Muscle of leg (tissue), 11 donors: ENCODE results near the gene CTXN3. TPM values are rescaled to one million over a fixed set of nuclear protein-coding genes. Genes with fewer than 3 reads are reported as not detected.

Experiments
- DNase-seq: peaks from one replicate; pipeline ENCODE4 v3.0.0; 2013
- H3K27ac ChIP-seq: one replicate; pipeline ENCODE4 v1.5.1; 2013; ENCODE audit warnings: mild to moderate bottlenecking, low read length, control low read depth
- H3K27me3 ChIP-seq: one replicate; pipeline ENCODE4 v1.6.1; 2013; ENCODE audit warnings: low read length; ENCODE audit not compliant: control insufficient read depth, insufficient read depth
- H3K36me3 ChIP-seq: one replicate; pipeline ENCODE4 v1.6.1; 2013; ENCODE audit warnings: low read length; ENCODE audit not compliant: control insufficient read depth, insufficient read depth
- H3K4me1 ChIP-seq: one replicate; pipeline ENCODE4 v1.6.1; 2013; ENCODE audit warnings: low read length; ENCODE audit not compliant: control insufficient read depth, insufficient read depth
- H3K4me3 ChIP-seq: one replicate; pipeline ENCODE4 v1.5.1; 2013; ENCODE audit warnings: low read length, control low read depth
- H3K9me3 ChIP-seq: replicated peaks from 2 replicates; pipeline ENCODE4 v1.6.1; 2013; ENCODE audit warnings: low read depth, low read length; ENCODE audit not compliant: control insufficient read depth
- WGBS: methylation state at CpG from one replicate; pipeline ENCODE4 v1.1.5; 2013; ENCODE audit warnings: missing lambda C conversion rate; ENCODE audit not compliant: insufficient coverage; 5-methylcytosine and 5-hydroxymethylcytosine counted together
- polyA plus RNA-seq, 8 donors: library from polyadenylated mRNA; unstranded; fragments of 120-200 nt; gene quantifications; one replicate each; pipeline versions ENCODE4 v1.2.1 to v1.2.3, GENCODE V29; 2013; ENCODE audit warnings: inconsistent platforms in 1 of 8, low replicate concordance in 1 of 8; ENCODE audit not compliant: insufficient read length in 8 of 8, insufficient read depth in 1 of 8
- total RNA-seq: library from RNA; stranded (reverse); fragments of 120-200 nt; gene quantifications from one replicate; pipeline ENCODE4 v1.2.4, GENCODE V29; 2013

CTXN3 gene
- total and polyA plus RNA-seq, 9 donors: 2.3 to 4.3 (median 2.8) TPM

DNA sequence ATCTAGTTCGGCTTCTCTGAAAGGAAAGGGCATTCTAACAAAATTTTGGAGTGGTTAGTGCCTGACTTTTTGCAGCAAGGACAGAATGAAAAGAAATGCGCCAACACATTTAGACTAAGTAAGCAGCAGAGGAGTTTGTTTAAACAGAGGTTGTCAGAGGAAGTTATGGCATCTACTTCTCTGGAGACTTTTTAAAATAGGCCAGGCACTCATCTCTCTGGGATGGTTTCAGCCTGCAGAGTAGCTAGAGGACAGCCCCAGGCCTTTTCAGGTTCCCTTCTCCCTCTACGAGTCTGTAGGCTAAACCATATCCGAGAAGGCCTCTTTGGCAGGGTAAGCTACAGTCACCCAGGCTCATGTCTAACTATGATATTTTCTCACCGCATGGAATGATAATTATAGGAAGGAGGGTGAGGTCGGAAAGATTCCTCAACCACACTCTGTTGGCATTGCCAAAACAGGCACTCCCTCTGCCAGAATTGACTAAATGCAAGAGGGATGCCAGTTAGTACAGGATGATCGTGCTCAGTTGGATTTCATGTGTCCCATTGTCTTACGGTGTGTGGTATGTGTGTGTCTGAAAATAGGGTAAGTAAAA is 1.4 kb upstream of the CTXN3 start:
- no peak for DNase-seq
- no peak overlapping the region for H3K27ac ChIP-seq
- no peaks in the 10 kb centered on the region for H3K36me3 ChIP-seq
- peaks cover 9% of the 10 kb centered on the region for H3K4me1 ChIP-seq
- H3K27me3 ChIP-seq: no peaks in the 10 kb centered on the region
- no peaks in the 10 kb centered on the region for H3K9me3 ChIP-seq
- H3K4me3 ChIP-seq: no peak overlapping the region
- WGBS: 81% methylated on average over 3 of the region's 8 CpGs

DNA sequence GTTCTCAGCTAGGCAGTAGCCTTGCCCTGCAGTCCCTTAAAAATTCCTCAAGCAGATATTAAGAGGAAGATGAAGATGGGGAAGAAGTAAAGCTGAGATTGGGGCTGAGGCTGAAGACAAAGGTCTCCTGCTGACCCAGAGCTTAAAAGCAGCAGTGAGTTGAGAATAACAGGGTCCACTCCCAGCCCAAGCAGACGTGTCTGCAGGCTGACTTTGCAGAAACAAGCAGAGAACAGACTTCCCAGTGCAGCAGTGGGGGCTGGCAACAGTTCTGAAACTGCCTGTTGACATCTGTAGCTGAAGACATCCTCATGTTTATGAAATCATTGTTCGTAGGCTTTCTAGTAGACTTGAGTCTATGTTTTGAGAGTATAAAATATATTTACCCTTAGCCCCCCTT is 1.1 kb downstream of the CTXN3 start:
- H3K9me3 ChIP-seq: no peaks in the 10 kb centered on the region
- H3K27ac ChIP-seq: no peak overlapping the region
- no peaks in the 10 kb centered on the region for H3K36me3 ChIP-seq
- WGBS: 0% methylated on average over 1 of the region's 2 CpGs
- H3K27me3 ChIP-seq: no peaks in the 10 kb centered on the region
- no peak overlapping the region for H3K4me3 ChIP-seq
- H3K4me1 ChIP-seq: peaks cover 9% of the 10 kb centered on the region
- DNase-seq: peak; percentile 66

DNA sequence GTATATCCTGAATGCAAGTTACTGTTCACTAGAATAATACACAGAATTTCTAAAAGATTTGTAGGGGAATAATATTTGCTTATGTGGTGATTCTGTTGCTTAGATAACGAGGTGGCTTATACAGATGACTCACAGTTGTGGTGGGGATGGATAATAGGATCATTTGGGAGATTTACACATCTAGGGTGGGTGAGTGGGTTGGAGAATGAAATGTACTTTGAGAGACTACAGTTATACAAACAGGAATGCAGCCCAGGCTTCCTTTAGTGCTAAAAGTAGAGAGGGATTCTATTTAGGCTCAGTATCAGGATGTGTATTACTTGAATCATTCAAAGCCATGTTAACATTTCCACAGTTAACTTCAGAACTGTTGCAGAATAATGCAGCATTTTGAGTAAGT is 1.8 kb downstream of the CTXN3 start:
- WGBS: 38% methylated on average over 1 of the region's 1 CpG
- DNase-seq: no peak
- Histone ChIP-seq H3K27ac (no peak overlapping the region), H3K4me3 (no peak overlapping the region), H3K9me3 (no peaks in the 10 kb centered on the region), H3K27me3 (no peaks in the 10 kb centered on the region), H3K36me3 (no peaks in the 10 kb centered on the region), H3K4me1 (peaks cover 9% of the 10 kb centered on the region)

- no peaks in the 10 kb centered on the region for H3K36me3 ChIP-seq
- H3K9me3 ChIP-seq: no peaks in the 10 kb centered on the region
- 93% methylated on average over 2 of the region's 7 CpGs for WGBS
- no peak for DNase-seq
- peaks cover 7% of the 10 kb centered on the region for H3K4me1 ChIP-seq
- H3K27ac ChIP-seq: no peak overlapping the region
- no peaks in the 10 kb centered on the region for H3K27me3 ChIP-seq
- H3K4me3 ChIP-seq: no peak overlapping the region
These were observed 4.2 kb downstream of the CTXN3 start for GRCh38 chr5:127652952-127653611.

- H3K27ac ChIP-seq: no peak overlapping the region
- DNase-seq: no peak
- no peaks in the 10 kb centered on the region for H3K36me3 ChIP-seq
- no peak overlapping the region for H3K4me3 ChIP-seq
- H3K9me3 ChIP-seq: no peaks in the 10 kb centered on the region
- WGBS: 68% methylated on average over 4 of the region's 6 CpGs
- peaks cover 7% of the 10 kb centered on the region for H3K4me1 ChIP-seq
- H3K27me3 ChIP-seq: no peaks in the 10 kb centered on the region
These were observed 7.9 kb downstream of the CTXN3 start for GRCh38 chr5:127656825-127657224.

- Histone ChIP-seq H3K27me3 (no peaks in the 10 kb centered on the region), H3K4me3 (no peak overlapping the region), H3K36me3 (no peaks in the 10 kb centered on the region), H3K27ac (peak overlapping the region; percentile 29), H3K4me1 (peaks cover 7% of the 10 kb centered on the region), H3K9me3 (no peaks in the 10 kb centered on the region)
- 44% methylated on average over 3 of the region's 3 CpGs for WGBS
- DNase-seq: peak; percentile 55
These were observed 11.3 kb downstream of the CTXN3 start for GRCh38 chr5:127660047-127660733.

DNA sequence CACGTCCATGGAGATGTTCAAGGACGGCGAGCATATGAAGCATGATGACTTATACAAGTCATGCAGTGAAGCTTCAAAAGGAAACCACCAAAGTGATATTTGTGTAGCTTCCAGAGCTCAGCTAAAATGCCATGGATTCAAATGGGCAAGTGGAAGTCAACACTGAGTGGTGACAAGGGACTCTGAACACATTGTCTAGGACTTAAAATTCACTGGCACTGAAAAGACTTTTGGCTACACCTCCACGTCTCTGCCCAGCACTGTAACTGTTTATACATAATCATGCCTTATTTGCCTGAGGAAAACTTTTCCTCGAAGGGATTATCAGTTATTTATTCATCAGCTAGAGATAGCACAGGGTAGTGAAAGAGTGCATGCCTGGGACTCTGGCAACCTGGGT is 15.2 kb downstream of the CTXN3 start:
- 89% methylated on average over 4 of the region's 5 CpGs for WGBS
- no peak overlapping the region for H3K27ac ChIP-seq
- H3K9me3 ChIP-seq: no peaks in the 10 kb centered on the region

GRCh38 chr5:127665641-127666040 is 16.8 kb downstream of the CTXN3 start:
- DNase-seq: no peak
- Histone ChIP-seq H3K4me3 (no peak overlapping the region), H3K9me3 (no peaks in the 10 kb centered on the region), H3K27ac (no peak overlapping the region), H3K36me3 (no peaks in the 10 kb centered on the region), H3K27me3 (no peaks in the 10 kb centered on the region), H3K4me1 (peaks cover under 1% of the 10 kb centered on the region)

More for the DNA sequence above, 15.2 kb downstream of the CTXN3 start:
- H3K27me3 ChIP-seq: no peaks in the 10 kb centered on the region
- H3K36me3 ChIP-seq: no peaks in the 10 kb centered on the region
- no peak overlapping the region for H3K4me3 ChIP-seq
- no peak for DNase-seq
- H3K4me1 ChIP-seq: peaks cover 4% of the 10 kb centered on the region

- no CpG with 5 or more reads among the region's 3 CpGs for WGBS
- no peak for DNase-seq
- H3K9me3 ChIP-seq: no peaks in the 10 kb centered on the region
- no peak overlapping the region for H3K4me3 ChIP-seq
- no peaks in the 10 kb centered on the region for H3K4me1 ChIP-seq
- no peaks in the 10 kb centered on the region for H3K36me3 ChIP-seq
- no peaks in the 10 kb centered on the region for H3K27me3 ChIP-seq
- no peak overlapping the region for H3K27ac ChIP-seq
These were observed 17.3 kb downstream of the CTXN3 start for GRCh38 chr5:127666043-127666716.

DNA sequence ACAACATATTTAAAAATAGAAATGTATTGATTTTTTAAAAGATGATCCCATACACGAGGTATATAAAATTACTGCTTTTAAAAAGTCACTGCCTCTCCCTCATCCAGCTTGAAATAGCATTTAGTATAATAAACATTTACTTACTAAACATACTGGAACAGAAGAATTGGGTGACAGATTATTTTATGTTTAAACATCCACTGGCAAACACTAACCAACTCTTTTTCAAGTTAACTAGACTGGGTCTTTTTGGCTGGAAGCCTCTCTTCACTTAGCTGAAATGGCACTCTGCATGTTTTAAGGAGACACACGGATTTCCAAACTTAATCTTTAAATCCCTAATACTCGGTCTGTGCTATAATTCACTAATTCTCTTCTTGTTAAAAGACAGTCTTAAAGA is 19.0 kb downstream of the CTXN3 start:
- WGBS: no CpG with 5 or more reads among the region's 3 CpGs
- Histone ChIP-seq H3K27ac (no peak overlapping the region), H3K4me1 (no peaks in the 10 kb centered on the region), H3K4me3 (no peak overlapping the region), H3K27me3 (no peaks in the 10 kb centered on the region), H3K36me3 (no peaks in the 10 kb centered on the region), H3K9me3 (no peaks in the 10 kb centered on the region)
- DNase-seq: no peak
